ENCODE data around the gene EPHB1.
"Not testable (repeated sequence)": the region's sequence is repeated elsewhere in the genome, so short reads cannot be mapped to it uniquely, and the experiment has no call there.

The EPHB1 gene

GRCh38 chr3:135084976-135085375 lies 289.9 kb downstream of the EPHB1 start:
- ATAC-seq (no peak), DNase-seq (no peak)

- no peak for ATAC-seq
Measured at GRCh38 chr3:135085652-135086436, 290.8 kb downstream of the EPHB1 start.

GRCh38 chr3:135087782-135088181 lies 292.7 kb downstream of the EPHB1 start:
- ATAC-seq: no peak
- DNase-seq: no peak

More at GRCh38 chr3:135085652-135086436, 290.8 kb downstream of the EPHB1 start:
- DNase-seq: no peak

- no peak for DNase-seq
- ATAC-seq: no peak
Measured at GRCh38 chr3:135089451-135089850, 294.4 kb downstream of the EPHB1 start.

- no peak for DNase-seq
- ATAC-seq: no peak
Measured at GRCh38 chr3:135090020-135090717, 295.1 kb downstream of the EPHB1 start.

- DNase-seq (no peak), ATAC-seq (no peak)
Measured at GRCh38 chr3:135091946-135092345, 296.9 kb downstream of the EPHB1 start.

- no peak for DNase-seq
- no peak for ATAC-seq
Measured at GRCh38 chr3:135093121-135093520, 298.1 kb downstream of the EPHB1 start.

GRCh38 chr3:135097276-135097946 lies 302.4 kb downstream of the EPHB1 start:
- no peak for ATAC-seq
- no peak for DNase-seq

- DNase-seq (no peak), ATAC-seq (no peak)
Measured at GRCh38 chr3:135099734-135100355, 304.8 kb downstream of the EPHB1 start.

GRCh38 chr3:135100366-135100765 lies 305.3 kb downstream of the EPHB1 start:
- no peak for DNase-seq
- ATAC-seq: no peak

- ATAC-seq (no peak), DNase-seq (no peak)
Measured at GRCh38 chr3:135103917-135104316, 308.9 kb downstream of the EPHB1 start.

GRCh38 chr3:135106445-135106844 lies 311.4 kb downstream of the EPHB1 start:
- DNase-seq (no peak), ATAC-seq (no peak)

- DNase-seq (no peak), ATAC-seq (no peak)
Measured at GRCh38 chr3:135107043-135107442, 312.0 kb downstream of the EPHB1 start.

- no peak for DNase-seq
- ATAC-seq: no peak
Measured at GRCh38 chr3:135109681-135110080, 314.6 kb downstream of the EPHB1 start.

GRCh38 chr3:135114551-135114950 lies 319.5 kb downstream of the EPHB1 start:
- not testable (repeated sequence) for ATAC-seq, DNase-seq

- DNase-seq: no peak
- ATAC-seq: no peak
Measured at GRCh38 chr3:135117977-135118376, 322.9 kb downstream of the EPHB1 start.

- no peak for DNase-seq
- no peak for ATAC-seq
Measured at GRCh38 chr3:135118792-135119191, 323.7 kb downstream of the EPHB1 start.

- ATAC-seq (no peak), DNase-seq (no peak)
Measured at GRCh38 chr3:135125171-135125801, 330.2 kb downstream of the EPHB1 start.

- no peak for ATAC-seq
Measured at GRCh38 chr3:135127946-135128470, 332.9 kb downstream of the EPHB1 start.

GRCh38 chr3:135128818-135129217 lies 333.8 kb downstream of the EPHB1 start:
- no peak for DNase-seq
- no peak for ATAC-seq

More at GRCh38 chr3:135127946-135128470, 332.9 kb downstream of the EPHB1 start:
- no peak for DNase-seq

- ATAC-seq: no peak
- DNase-seq: no peak
Measured at GRCh38 chr3:135131290-135131689, 336.2 kb downstream of the EPHB1 start.
